DND-41 (cell line): ENCODE results near the gene FAM53A.

Experiments
- EZH2 ChIP-seq: IDR thresholded peaks from 3 replicates; pipeline ENCODE4 v1.6.1; 2012; ENCODE audit warnings: borderline replicate concordance, low read depth, mild to moderate bottlenecking, moderate library complexity, low read length, inconsistent platforms; ENCODE audit not compliant: severe bottlenecking
- TF ChIP-seq, protein P1 (sequence below): IDR thresholded peaks from 2 replicates; pipeline ENCODE4 v1.5.1; 2012; ENCODE audit warnings: borderline replicate concordance, low read length, moderate library complexity, mild to moderate bottlenecking; ENCODE audit not compliant: poor library complexity, severe bottlenecking; ENCODE audit errors: extremely low read depth

DNA sequence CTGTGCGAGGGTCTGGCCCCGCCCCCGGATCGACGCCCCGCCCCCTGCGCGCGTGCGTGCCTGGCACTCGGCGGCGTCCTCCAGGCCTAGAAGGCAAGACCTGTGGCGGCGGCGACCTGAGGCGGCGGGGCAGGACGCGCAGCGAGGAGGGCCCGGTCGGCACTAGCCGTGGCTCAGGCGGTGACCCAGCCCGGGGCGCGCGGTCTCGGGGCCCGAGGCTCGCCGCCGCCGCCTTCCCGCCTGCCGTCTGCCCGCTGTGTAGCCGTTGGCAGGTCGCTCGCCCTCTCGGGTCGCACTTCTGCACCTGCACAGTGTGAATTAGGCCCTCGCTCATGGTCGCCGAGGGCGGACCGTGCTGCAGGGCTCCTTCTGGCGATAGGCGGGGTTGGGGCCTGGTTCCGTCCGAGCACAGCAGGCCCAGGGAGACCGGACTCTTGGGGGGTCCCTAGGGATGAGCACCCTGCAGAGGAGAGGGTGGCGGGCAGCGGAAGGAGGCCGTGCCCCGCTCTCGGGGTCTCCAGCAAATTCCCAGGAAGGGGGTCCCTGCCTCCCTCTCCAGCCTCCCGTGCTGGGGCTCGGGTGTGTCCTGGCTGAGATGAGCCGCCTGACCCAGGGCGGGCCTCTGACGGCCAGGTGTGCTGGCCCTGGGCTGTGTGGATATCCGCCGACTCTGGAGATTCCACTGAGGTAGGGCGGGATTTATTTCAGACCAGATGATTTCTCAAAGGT lies 557 bp upstream of the FAM53A start:
- TF ChIP-seq, protein P1, sequence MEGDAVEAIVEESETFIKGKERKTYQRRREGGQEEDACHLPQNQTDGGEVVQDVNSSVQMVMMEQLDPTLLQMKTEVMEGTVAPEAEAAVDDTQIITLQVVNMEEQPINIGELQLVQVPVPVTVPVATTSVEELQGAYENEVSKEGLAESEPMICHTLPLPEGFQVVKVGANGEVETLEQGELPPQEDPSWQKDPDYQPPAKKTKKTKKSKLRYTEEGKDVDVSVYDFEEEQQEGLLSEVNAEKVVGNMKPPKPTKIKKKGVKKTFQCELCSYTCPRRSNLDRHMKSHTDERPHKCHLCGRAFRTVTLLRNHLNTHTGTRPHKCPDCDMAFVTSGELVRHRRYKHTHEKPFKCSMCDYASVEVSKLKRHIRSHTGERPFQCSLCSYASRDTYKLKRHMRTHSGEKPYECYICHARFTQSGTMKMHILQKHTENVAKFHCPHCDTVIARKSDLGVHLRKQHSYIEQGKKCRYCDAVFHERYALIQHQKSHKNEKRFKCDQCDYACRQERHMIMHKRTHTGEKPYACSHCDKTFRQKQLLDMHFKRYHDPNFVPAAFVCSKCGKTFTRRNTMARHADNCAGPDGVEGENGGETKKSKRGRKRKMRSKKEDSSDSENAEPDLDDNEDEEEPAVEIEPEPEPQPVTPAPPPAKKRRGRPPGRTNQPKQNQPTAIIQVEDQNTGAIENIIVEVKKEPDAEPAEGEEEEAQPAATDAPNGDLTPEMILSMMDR: no peak
- no peak for TF ChIP-seq EZH2
